ENCODE measurements around the gene NTN1.
A peak's percentile ranks its signal among the peaks of the same experiment; 100 is the strongest.

NTN1 gene

GRCh38 chr17:9235346-9235745, 214.0 kb downstream of the NTN1 start:
- DNase-seq: no peak

- no peak for DNase-seq
Measured at GRCh38 chr17:9236286-9237052, 215.2 kb downstream of the NTN1 start.

DNA sequence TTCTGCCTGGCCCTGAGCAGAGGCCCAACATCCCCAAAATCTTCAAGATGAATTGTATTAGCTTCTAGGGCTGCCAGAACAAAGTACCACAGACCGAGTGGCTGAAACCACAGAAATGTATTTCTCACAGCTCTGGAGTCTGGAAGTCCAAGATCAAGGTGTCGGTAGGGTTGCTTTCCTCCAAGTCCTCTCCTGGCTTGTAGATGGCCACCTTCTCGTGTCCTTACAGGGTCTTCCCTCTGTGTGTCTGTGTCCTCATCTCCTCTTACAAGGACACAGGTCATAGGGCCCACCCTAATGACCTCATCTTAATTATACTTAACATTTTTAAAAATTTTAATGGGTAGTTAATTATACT, 215.7 kb downstream of the NTN1 start:
- no peak for DNase-seq

DNA sequence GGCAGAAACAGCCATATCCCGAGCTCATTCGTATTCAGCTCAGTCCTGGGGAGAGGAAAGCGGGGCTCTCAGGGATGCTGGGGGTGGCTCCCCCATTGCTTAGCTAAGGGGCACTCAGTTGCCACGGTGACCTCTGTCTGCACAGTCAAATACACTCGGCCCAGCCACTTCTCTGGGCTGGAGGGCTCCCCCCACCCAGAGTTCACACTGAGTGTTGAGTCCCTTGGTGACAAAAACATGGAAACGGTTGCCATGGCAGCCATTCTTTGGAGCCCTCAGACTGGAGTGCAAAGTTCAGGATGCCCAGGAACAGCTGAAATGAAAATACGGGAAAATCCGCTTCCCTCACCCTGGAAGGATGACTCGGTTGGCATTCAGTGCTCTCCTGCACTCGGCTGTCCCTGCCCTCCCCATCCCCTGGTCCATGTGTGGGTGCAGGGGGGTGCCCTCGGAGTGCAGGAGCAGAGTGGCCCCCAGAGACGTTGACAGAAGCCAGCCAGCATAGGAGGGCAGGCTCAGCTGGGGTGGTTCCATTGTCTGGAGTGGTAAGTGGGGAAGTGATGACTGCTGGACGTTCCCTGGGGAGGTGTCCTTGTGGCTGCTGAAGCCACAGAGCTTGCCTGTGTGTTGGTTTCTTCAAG, 216.5 kb downstream of the NTN1 start:
- DNase-seq: no peak

DNA sequence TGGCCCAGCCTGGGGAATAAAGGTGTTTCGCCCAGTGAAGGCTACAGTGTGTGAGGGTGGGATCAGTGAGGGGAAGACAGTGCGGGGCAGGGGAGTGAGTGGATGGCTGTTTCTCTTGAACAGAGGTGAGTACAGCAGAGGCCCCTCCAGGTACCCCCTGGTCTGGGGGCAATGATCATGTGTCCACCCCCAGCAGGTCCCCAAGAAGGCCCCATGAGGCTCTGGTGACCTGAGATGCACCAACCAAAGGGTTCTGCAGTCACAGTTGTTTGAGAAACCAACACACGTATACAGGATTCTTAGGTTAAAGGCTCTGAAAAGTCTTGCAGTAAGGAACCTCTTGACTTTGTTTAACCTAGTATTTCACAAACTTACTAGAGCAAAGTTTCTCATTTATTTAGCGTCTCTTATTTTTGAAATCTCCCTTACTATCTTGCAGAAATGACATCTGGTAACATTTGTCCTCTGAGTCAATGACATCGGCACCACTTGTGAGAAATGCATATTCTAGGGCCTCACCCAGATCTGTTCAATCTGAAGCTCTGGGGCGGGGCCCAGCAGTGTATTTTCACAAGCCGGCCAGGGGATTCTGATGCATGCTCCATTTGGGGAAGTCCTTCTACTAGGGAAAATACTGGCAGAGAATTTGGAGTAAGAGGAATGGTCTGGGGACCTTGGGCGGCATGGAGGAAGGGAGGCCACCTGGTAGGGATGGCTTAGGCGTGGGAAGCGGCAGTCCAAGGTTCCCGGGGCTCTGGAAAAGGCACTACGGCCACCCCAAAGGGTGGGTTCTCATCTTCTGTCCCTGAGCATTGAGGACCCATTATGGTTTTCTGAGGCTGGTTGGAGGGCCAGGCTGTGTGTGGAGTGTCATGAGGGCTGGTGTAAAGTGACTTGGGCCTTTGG, 217.3 kb downstream of the NTN1 start:
- DNase-seq: no peak

DNA sequence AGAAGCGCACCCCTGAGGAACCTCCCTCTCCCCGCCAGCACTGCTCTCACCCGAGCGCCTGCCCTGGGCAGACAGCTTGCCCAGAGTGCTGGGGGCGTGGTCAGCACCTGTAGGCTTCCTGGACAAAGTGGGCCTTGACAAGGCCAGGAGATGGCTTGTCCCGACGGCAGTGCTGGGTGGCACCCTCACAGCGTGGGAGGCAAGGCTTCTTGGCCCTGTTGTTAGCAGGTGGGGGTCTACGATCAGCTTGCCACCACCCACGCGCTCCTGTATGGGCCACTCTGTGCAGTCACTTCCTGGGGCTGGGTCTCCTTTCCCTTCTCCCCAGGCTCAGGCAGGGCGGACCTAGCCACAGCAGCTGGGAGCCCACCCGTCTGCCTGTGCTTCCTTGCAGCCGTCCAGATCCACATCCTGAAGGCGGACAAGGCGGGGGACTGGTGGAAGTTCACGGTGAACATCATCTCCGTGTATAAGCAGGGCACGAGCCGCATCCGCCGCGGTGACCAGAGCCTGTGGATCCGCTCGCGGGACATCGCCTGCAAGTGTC, 218.0 kb downstream of the NTN1 start:
- peak in 2 of 6 experiments; percentile 21 to 50 for DNase-seq

- DNase-seq: peak; percentile 48 to 78 (median 58)
Measured at GRCh38 chr17:9239793-9240658, 218.7 kb downstream of the NTN1 start.

DNA sequence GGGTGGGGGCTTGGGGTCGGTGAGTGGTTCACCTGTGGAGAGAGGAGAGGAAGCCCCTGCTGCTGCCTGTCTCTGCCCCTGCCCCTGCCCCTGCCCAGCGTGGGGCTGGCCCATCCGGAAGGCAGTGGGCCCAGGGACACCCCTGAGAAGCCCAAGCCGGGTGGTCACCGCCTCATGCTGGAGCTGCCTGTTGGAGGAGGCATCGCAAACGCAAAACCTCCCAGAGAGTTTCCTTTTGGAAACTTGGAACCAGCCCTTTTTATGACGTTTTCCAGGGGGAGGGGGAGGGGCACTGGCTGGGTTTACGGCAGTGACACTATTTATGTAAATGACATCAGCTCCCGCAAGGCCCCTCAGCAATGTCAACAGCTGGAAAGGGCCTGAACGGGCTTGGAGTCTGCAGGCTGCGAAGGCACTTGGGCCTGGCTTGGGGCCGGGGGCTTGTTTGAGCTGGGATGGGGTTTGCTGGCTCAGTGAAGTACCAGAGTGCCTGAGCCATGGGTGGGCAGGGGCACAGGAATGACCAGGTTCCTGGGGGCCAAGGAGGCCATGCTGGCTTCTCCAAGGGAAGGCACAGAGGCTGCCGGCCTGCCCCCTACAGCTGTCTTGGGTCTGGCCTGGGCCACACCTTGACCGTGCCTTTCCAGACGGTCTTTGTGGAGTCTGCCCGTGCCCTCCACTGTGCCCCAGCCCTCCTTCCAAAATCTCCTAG, 219.5 kb downstream of the NTN1 start:
- DNase-seq: no peak

DNA sequence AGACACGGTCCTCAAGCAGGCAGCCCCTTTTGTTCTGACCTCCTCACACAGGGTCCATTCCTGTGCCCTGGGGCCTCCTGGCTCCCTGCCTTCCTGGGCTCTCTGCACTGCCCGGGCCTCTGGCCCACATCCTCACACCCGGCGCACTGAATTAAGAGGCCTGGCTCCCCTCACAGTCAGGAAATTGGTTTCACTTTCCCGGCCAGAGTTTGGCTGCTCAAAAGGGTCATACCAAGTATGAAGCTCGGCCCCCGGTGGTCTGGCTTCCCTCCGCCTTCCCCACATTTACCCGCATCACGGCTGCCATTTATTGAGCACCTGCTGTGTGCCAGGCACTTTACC, 220.0 kb downstream of the NTN1 start:
- DNase-seq: no peak

- DNase-seq: no peak
Measured at GRCh38 chr17:9241774-9242496, 220.6 kb downstream of the NTN1 start.

- no peak for DNase-seq
Measured at GRCh38 chr17:9242497-9242881, 221.2 kb downstream of the NTN1 start.

DNA sequence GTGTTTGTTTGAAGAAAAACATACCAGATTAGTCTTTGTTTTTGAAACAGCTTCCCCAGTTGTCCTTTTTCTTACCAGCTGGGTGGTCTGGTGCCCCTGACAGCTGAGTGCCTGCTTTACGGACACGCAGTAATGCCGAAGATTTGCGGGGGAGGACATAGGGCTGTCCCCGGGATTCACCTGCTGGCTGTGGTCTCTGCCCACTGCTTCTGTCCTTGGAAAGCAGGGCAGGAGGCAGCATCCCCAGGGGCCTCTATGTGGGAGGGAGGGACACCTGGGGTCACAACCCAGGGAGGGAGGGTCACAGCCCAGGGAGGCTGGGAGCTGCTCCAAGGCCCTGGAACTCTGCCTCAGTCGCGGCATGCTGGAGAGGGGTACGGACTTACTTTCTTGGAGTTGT, 221.7 kb downstream of the NTN1 start:
- no peak for DNase-seq

GRCh38 chr17:9244066-9245052, 223.0 kb downstream of the NTN1 start:
- no peak for DNase-seq

DNA sequence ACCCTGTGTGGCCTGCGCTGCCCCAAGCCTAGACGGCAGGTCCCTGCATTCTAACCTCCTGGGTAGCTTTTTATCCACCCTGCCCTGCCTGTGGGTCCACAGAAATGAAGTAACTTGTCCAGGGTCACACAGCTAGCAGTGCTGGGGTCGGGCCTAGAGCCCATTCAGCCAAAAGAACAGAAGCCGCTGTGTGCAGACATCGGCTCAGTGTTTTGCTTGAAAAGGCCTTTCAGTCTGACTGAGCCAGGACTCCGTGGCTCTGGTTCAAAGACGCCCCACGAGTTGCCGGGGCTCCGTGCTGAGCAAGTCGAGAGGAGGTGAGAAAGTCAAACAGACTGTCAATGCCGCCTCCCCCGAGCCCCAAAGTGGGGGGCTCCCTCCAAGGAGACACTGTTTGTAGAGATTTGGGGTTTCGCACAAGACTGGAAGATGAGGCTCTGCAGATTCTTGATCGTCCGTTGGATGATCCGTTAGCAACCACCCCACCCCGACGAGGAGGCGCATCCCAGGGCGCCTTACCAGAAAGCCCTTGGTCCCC, 226.2 kb downstream of the NTN1 start:
- no peak for DNase-seq

- no peak for DNase-seq
Measured at GRCh38 chr17:9249245-9249953, 228.1 kb downstream of the NTN1 start.

DNA sequence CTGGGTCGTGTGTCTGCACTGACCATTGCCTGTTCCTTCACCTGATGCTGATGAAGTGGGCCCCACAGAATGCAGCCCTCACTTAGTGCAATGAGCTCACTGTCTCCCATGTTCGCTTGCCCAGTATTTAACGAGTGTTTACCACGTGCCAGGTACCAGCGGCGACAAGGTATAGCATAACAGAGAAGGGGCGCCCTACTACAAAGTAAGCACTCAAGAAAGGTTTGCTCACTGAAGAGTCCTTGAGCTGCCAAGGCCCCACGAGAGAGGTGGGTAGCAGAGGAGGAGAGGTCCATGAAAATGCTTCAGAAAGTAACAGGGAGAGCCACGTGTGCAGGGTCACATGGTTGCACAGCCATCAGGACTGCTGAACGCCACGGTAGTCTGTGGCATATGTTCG, 230.0 kb downstream of the NTN1 start:
- DNase-seq: no peak

DNA sequence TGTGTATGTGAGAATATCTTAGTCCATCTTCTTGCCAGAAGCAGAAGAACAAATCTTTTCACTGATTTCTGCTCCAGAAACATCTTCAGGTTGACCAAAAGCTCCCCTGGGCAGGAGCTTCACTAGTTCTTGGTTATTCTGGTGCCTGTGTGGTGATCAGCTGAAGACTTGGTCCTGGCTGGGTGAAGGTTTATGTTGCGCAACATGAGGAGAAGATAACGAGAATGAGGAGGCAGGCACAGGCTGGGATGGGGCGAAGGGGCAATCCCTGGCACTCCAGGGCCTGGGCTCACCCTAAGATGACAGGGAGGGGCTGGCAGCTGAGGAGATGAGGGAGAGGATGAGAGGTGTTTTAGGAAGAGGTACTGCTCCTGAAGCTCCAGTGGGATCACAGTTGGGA, 232.0 kb downstream of the NTN1 start:
- DNase-seq: no peak

- DNase-seq: no peak
Measured at GRCh38 chr17:9254841-9255240, 233.5 kb downstream of the NTN1 start.

- no peak for DNase-seq
Measured at GRCh38 chr17:9255833-9256232, 234.5 kb downstream of the NTN1 start.
